ENCODE results near the gene CTNND2. TPM values are rescaled to one million over a fixed set of nuclear protein-coding genes. Genes with fewer than 3 reads are reported as not detected.
"Not testable (repeated sequence)": the region's sequence is repeated elsewhere in the genome, so short reads cannot be mapped to it uniquely, and the experiment has no call there.

CTNND2 gene
- polyA plus RNA-seq, 3 donors from 2014 or later: not detected

DNA sequence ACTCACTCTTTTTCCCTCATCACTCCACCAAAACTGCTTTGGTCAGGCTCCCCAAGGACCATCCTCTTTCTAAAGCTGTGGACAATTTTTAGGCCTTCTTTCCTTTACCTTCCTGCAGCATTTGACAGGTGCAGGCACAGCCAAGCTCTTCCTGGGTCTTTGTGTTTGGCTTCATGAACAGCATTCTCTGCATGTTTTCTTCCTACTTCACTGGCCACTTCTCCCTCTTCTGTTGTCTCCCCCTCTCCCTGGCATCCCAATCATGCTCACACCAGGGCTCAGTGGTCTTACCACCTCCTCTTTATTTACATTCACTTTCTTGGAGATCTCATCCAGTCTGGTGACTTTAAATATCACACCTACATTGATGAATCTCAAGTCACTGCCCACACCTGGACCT is 51.1 kb downstream of the CTNND2 start:
- H3K4me3 Mint-ChIP-seq: no peak overlapping the region
- H3K36me3 Mint-ChIP-seq: no peaks in the 10 kb centered on the region
- H3K4me1 Mint-ChIP-seq: no peaks in the 10 kb centered on the region
- no peak for DNase-seq
- H3K27ac Mint-ChIP-seq: no peak overlapping the region
- no peaks in the 10 kb centered on the region for H3K9me3 Mint-ChIP-seq
- H3K27me3 Mint-ChIP-seq (ENCODE audit: low read depth in 3 of 3): no peaks in the 10 kb centered on the region

DNA sequence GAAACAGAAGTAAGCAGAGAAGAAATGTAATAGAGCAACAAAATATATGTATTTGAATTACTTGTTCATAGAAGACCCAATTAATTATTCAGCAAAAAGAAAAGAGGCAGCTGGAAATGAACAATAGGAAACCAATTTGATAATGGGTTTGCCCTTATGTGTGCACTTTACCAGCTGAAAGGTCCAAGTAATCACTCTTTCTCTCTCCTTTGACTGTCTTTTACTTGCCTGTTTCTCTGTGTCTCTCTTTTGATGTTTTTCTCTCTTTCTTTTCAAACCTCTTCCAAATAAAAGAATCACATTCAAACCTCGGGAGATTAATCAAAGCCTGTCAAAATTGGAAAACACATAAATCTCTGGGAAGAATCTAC is 51.5 kb downstream of the CTNND2 start:
- Mint-ChIP-seq H3K27ac (no peak overlapping the region), H3K4me1 (no peaks in the 10 kb centered on the region), H3K9me3 (no peaks in the 10 kb centered on the region), H3K36me3 (no peaks in the 10 kb centered on the region), H3K4me3 (no peak overlapping the region), H3K27me3 (ENCODE audit: low read depth in 3 of 3) (no peaks in the 10 kb centered on the region)
- no peak for DNase-seq

DNA sequence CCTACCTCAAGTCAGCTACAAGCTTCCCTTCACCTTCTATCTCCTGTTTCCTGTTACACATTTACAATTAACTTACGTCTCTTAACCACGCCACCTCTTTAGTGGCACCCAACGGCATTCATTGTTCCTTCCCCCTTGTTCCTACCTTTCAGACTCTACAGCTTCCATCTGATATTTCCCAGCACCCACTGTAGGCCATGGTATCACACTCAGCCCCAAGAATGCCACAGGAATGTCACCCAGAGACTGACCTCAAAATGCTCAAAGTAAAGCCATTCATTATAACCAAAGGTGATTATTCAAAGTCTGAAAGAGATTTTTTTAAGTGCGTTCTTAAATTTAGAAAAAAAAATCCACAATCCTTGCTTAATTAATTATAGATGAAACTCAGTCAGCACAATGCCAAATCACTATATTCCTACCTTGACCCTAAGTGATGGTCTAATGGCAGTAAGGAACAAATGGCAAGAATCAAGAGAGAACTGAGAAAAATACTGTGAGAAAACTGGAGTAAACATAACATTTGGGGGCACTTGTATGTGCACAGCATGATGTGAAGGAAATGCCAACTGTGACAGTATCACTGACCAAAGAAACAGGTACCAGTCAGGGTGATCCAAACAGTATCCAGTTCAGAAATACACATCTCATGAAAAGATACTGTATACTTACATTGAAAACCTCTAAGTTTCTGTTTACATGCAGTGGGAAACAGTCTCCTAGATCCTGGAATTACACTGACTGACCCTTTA is 52.1 kb downstream of the CTNND2 start:
- Mint-ChIP-seq H3K4me3 (no peak overlapping the region), H3K27ac (no peak overlapping the region), H3K9me3 (peaks cover 0 to 1% (median 0%) of the 10 kb centered on the region in 6 donors), H3K4me1 (no peaks in the 10 kb centered on the region), H3K36me3 (no peaks in the 10 kb centered on the region), H3K27me3 (ENCODE audit: low read depth in 3 of 3) (no peaks in the 10 kb centered on the region)
- DNase-seq: no peak

DNA sequence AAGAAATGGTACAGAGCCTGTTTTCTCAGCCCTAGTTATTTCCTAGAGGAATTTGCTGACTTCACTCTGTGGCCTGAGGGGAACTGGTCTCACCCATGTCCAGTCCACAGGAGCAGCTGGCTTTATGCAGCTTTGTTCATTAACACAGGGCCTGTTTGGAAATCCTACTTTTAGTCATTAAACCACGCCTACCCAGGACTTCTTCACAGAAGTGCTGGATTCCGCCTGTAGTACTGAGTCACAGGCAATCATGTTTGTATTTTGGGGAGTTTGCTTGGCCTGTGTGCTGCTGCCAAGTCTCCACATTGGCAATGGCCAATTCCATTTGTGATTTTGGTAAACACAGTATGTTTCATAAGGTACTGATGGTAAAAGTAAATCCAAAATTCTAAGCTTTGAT is 52.8 kb downstream of the CTNND2 start:
- no peaks in the 10 kb centered on the region for H3K36me3 Mint-ChIP-seq
- no peaks in the 10 kb centered on the region for H3K4me1 Mint-ChIP-seq
- H3K9me3 Mint-ChIP-seq: peaks cover 0 to 1% (median 0%) of the 10 kb centered on the region in 6 donors
- no peak for DNase-seq
- H3K4me3 Mint-ChIP-seq: no peak overlapping the region
- H3K27ac Mint-ChIP-seq: no peak overlapping the region
- H3K27me3 Mint-ChIP-seq (ENCODE audit: low read depth in 3 of 3): no peaks in the 10 kb centered on the region

DNA sequence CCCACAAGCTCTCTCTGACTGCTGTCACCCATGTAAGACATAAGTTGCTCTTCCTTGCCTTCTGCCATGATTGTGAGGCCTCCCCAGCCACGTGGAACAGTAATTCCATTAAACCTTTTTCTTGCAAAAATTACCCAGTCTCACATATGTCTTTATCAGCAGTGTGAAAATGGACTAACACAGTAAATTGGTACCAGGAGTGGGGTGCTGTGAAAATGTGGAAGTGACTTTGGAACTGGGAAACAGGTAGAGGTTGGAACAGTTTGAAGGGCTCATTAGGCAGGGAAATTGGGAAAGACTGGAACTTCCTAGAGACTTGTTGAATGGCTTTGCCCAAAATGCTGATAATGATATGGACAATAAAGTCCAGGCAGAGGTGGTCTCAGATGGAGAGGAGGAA is 75.7 kb downstream of the CTNND2 start:
- not testable (repeated sequence) for DNase-seq; H3K27ac Mint-ChIP-seq; H3K36me3 Mint-ChIP-seq; H3K4me3 Mint-ChIP-seq; H3K4me1 Mint-ChIP-seq; H3K27me3 Mint-ChIP-seq (ENCODE audit: low read depth in 3 of 3)
- H3K9me3 Mint-ChIP-seq: peaks cover 8 to 39% (median 27%) of the 10 kb centered on the region in 6 donors

DNA sequence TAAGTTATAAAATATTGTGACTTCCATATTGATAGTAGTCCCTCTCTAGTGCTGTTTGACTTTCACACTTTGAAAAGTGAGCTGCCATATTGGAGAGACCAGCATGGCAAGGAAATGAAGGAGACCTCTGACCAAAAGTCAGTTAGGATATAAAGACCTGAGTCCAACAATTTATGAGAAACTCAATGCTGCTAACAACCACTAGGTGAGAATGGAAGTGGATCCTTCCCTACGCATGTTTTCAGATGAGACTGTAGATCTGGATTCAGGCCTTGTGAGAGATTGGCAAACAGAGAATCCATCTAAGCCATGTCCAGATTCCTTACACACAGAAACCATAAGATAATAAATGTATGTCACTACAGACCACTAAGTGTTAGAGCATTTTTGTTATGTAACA is 81.6 kb downstream of the CTNND2 start:
- peaks cover 0 to 16% (median 6%) of the 10 kb centered on the region in 6 donors for H3K9me3 Mint-ChIP-seq
- H3K36me3 Mint-ChIP-seq: no peaks in the 10 kb centered on the region
- H3K4me3 Mint-ChIP-seq: no peak overlapping the region

DNA sequence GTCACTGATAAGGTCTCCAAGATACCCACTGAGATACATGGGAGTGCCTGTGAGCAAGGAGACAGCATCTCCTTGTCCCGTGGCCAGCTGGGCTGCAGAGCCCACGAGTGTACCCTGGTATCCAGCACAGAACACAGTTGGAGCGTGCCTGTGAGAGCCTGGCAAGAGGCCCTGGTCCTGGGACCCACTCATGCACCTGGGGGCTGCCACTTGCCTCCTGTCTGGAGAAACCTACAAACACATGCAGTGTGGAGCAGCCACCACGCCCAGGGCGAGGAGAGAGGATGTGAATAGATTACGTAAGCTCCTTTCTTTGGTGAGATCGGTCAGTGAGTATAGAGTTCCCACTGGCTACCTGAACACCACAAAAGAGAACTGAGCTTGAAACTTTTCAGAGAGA is 88.3 kb downstream of the CTNND2 start:
- Mint-ChIP-seq H3K27ac (no peak overlapping the region), H3K9me3 (peaks cover 0 to 5% (median 0%) of the 10 kb centered on the region in 6 donors), H3K36me3 (no peaks in the 10 kb centered on the region), H3K4me3 (no peak overlapping the region), H3K4me1 (no peaks in the 10 kb centered on the region), H3K27me3 (ENCODE audit: low read depth in 3 of 3) (peaks cover 2 to 4% (median 3%) of the 10 kb centered on the region in 3 donors)
- DNase-seq: no peak

More for the DNA sequence above, 81.6 kb downstream of the CTNND2 start:
- Mint-ChIP-seq H3K27me3 (ENCODE audit: low read depth in 3 of 3) (peaks cover 0 to 2% (median 0%) of the 10 kb centered on the region in 3 donors), H3K27ac (no peak overlapping the region), H3K4me1 (no peaks in the 10 kb centered on the region)
- DNase-seq: no peak

DNA sequence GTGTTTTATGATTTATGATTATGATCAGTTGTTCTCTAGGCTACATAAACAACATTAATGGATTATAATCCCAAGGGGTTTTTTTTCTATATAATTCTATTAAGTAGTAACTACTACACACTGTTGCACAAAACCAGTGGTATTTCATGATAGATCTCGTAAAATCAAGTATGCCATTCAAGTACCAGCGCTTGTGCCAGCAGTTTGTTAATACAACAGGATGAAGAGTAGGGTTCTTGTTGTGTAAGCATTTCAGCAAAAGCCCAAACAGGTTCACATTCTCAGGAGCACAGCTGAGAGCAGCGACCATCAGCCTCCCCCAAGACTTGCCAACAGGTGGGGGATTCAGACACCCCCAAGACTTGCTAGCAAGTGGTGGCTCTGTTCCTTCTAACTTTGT is 88.8 kb downstream of the CTNND2 start:
- Mint-ChIP-seq H3K27ac (no peak overlapping the region), H3K4me3 (no peak overlapping the region), H3K27me3 (ENCODE audit: low read depth in 3 of 3) (peaks cover 2 to 4% (median 3%) of the 10 kb centered on the region in 3 donors), H3K9me3 (peaks cover 0 to 5% (median 0%) of the 10 kb centered on the region in 6 donors), H3K36me3 (no peaks in the 10 kb centered on the region), H3K4me1 (no peaks in the 10 kb centered on the region)
- no peak for DNase-seq

DNA sequence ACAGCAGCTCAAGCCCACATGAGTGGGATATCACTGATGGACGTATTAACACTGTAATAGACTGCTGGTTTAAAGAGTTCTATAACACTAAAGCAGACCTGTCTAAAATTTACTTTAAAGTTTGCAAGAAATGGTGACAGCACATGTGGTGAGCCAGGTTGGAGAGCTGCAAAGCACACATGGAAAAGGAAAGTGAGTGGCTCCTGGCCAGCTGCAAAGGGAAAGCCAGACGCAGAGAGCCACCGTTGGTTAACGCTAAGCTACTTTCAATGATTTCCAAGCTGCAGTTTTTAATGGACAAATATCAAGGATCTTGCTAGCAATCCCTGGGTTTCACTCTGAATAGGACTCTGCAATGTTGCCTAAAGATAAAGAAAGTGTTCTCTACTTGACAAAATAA is 89.9 kb downstream of the CTNND2 start:
- no peak for DNase-seq
- H3K4me3 Mint-ChIP-seq: no peak overlapping the region
- H3K27ac Mint-ChIP-seq: no peak overlapping the region
- H3K4me1 Mint-ChIP-seq: no peaks in the 10 kb centered on the region
- H3K27me3 Mint-ChIP-seq (ENCODE audit: low read depth in 3 of 3): peaks cover 2 to 4% (median 3%) of the 10 kb centered on the region in 3 donors
- no peaks in the 10 kb centered on the region for H3K36me3 Mint-ChIP-seq
- H3K9me3 Mint-ChIP-seq: peaks cover 0 to 5% (median 0%) of the 10 kb centered on the region in 6 donors

DNA sequence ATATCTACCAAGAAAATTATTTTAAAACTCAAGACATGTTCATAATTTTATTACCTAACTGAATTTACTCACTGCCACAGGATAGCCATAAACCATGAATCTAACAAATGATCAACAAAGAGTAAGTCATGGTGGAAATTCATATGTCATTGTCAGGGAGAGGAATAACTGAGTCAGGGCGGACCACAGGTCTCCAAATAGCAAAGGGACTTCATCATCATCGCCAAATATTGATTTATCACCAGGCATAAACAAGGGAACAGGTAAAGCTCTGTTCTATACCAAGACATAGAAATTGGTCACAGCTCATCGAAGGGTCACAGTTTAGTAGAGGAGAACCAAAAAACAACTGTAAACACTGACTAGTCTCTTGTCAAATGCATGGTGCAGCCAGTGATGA is 94.8 kb downstream of the CTNND2 start:
- Mint-ChIP-seq H3K27ac (no peak overlapping the region), H3K27me3 (ENCODE audit: low read depth in 3 of 3) (no peaks in the 10 kb centered on the region), H3K4me3 (no peak overlapping the region), H3K36me3 (no peaks in the 10 kb centered on the region), H3K9me3 (peaks cover 0 to 2% (median 0%) of the 10 kb centered on the region in 6 donors), H3K4me1 (no peaks in the 10 kb centered on the region)
- DNase-seq: no peak

DNA sequence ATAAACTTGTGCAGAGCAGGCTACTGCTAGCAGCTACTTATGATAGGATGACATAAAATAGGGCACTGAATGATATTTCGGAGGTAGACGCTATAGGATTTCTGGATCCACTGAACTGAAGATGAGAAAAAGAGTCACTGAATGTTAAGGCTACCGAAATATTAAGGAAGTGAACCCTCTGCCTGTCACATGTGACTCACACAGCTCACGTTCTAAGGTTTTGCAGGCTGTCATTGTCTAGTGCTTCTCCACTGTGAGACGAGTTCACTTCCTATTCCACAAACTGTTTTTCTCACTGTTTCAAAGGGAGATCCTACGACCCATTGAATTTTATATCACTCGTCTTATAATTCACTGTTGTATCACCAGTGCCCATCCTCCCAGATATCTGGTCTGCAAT is 100.8 kb downstream of the CTNND2 start:
- H3K27ac Mint-ChIP-seq: no peak overlapping the region
- DNase-seq: no peak
- H3K27me3 Mint-ChIP-seq (ENCODE audit: low read depth in 3 of 3): no peaks in the 10 kb centered on the region
- H3K4me3 Mint-ChIP-seq: no peak overlapping the region
- H3K4me1 Mint-ChIP-seq: no peaks in the 10 kb centered on the region
- no peaks in the 10 kb centered on the region for H3K36me3 Mint-ChIP-seq
- peaks cover 0 to 6% (median 0%) of the 10 kb centered on the region in 6 donors for H3K9me3 Mint-ChIP-seq

DNA sequence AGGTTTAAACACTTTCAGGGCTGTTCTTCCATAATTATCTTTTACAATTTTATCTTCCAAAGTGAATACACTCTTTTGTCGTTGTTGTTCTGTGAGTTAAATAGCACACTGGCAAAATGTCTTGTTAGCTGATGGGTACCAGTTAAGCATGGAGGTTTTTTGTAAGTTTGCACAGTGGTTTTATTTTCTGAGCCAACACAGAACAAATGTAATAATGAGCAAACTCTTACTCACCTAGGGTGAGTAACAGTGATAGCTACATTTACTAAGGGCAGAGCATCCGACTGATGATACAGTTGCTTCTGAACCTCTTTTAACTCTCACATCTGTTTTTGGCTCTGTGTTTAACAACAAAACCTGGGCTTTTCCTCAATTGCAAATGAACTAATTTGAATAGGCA is 103.2 kb downstream of the CTNND2 start:
- no peak for DNase-seq
- Mint-ChIP-seq H3K4me3 (no peak overlapping the region), H3K27me3 (ENCODE audit: low read depth in 3 of 3) (no peaks in the 10 kb centered on the region), H3K4me1 (no peaks in the 10 kb centered on the region), H3K36me3 (no peaks in the 10 kb centered on the region), H3K9me3 (peaks cover 0 to 6% (median 0%) of the 10 kb centered on the region in 6 donors), H3K27ac (no peak overlapping the region)

DNA sequence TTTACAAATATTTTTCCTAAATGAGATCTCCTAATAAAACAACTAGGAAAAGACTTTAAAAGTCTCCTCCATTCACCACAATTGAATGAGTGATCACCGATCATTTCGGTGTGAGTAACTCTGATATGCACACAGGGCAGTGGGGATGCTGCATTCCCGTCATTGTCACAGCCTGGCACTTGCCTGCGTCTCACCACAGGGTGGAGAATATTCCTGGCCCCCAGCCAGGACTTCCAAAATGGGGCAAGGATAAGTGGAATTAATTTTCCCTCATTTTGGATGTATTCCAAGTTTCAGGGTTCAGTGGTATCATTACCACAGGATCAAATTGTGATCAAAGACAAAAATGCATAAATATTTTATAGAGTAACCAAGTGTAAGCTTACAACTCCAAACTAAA is 107.1 kb downstream of the CTNND2 start:
- H3K27me3 Mint-ChIP-seq (ENCODE audit: low read depth in 3 of 3): no peaks in the 10 kb centered on the region
- H3K4me1 Mint-ChIP-seq: no peaks in the 10 kb centered on the region
- no peaks in the 10 kb centered on the region for H3K9me3 Mint-ChIP-seq
- DNase-seq: no peak
- no peak overlapping the region for H3K4me3 Mint-ChIP-seq
- H3K36me3 Mint-ChIP-seq: no peaks in the 10 kb centered on the region
- H3K27ac Mint-ChIP-seq: no peak overlapping the region

DNA sequence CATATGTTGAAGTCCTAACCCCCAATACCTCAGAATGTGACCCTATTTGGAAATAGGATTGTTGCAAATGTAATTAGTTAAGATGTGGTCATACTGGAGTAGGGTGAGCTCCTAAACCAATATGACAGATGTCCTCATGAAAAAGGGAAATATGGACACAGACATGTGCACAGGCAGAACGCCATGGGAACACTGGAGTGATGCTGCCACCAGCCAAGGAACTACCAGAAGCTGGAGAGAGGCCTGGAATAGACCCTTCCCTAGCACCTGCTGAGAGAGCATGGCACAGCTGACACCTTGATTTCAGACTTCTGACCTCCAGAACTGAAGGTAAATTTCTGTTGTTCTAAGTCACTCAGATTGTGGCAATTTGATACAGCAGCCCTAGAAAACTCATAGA is 110.8 kb downstream of the CTNND2 start:
- H3K36me3 Mint-ChIP-seq: no peaks in the 10 kb centered on the region
- H3K27me3 Mint-ChIP-seq (ENCODE audit: low read depth in 3 of 3): peaks cover 0 to 4% (median 0%) of the 10 kb centered on the region in 3 donors
- no peak overlapping the region for H3K27ac Mint-ChIP-seq
- no peak for DNase-seq
- H3K9me3 Mint-ChIP-seq: no peaks in the 10 kb centered on the region
- H3K4me1 Mint-ChIP-seq: no peaks in the 10 kb centered on the region
- H3K4me3 Mint-ChIP-seq: no peak overlapping the region

DNA sequence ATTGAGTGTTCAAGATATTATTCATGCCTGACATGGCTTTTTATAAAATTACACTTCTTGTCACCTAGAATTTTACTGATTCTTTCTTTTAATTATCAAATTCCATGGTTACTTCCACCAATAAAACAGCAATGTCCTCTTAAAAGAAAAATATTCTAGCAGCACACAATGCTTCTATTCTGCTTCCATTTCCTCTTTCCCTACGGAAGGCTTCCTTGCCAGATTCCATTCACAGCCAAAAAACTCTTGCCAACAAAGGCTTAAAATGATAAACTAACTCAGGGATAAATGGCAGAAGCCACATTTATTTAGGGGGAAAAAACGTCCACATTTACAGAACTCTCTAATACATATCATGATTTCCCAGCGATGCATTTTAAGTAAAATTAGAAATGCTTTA is 111.6 kb downstream of the CTNND2 start:
- H3K4me3 Mint-ChIP-seq: no peak overlapping the region
- no peaks in the 10 kb centered on the region for H3K9me3 Mint-ChIP-seq
- no peaks in the 10 kb centered on the region for H3K36me3 Mint-ChIP-seq
- H3K4me1 Mint-ChIP-seq: no peaks in the 10 kb centered on the region
- no peak overlapping the region for H3K27ac Mint-ChIP-seq
- H3K27me3 Mint-ChIP-seq (ENCODE audit: low read depth in 3 of 3): peaks cover 0 to 4% (median 0%) of the 10 kb centered on the region in 3 donors
- DNase-seq: no peak
